ENCODE measurements around the gene UBE2I. TPM values are rescaled to one million over a fixed set of nuclear protein-coding genes. Genes with fewer than 3 reads are reported as not detected.

Gene UBE2I
- total RNA-seq, 1 experiment from 2014 or later = 71.3 TPM

GRCh38 chr16:1309888-1310831, 724 bp downstream of the UBE2I start:
- no peaks in the 10 kb centered on the region for H3K9me2 ChIP-seq (replicated peaks; ENCODE audit: low read length)
- CTCF ChIA-PET = no interaction called here
- no peaks in the 10 kb centered on the region for H3K9me3 ChIP-seq (ENCODE audit: low read length)
- ATAC-seq (peak; percentile 7; the same call in 1 of the 2 replicates), DNase-seq (no peak)
- no peak overlapping the region for H3K27ac ChIP-seq (ENCODE audit: low read length)
- no peak for TF ChIP-seq EZH2phosphoT487 (IDR thresholded peaks at IDR 0.05; ENCODE audit: borderline replicate concordance, low read length)
- no peak for TF ChIP-seq CTCF (conservative IDR thresholded peaks at IDR 0.05; ENCODE audit: low read depth, low read length)
- peaks cover 43% of the 10 kb centered on the region for H4K20me1 ChIP-seq (ENCODE audit: low read length)
- peak overlapping the region; percentile 100 for H3K4me2 ChIP-seq (ENCODE audit: low read length)
- H3K79me2 ChIP-seq (ENCODE audit: low read length) = peaks cover 53% of the 10 kb centered on the region
- intact Hi-C loops (cut with micrococcal nuclease) = no loop called here
- H2AFZ ChIP-seq (ENCODE audit: low read length) = no peak overlapping the region
- POLR2A ChIA-PET (ENCODE audit: unreplicated experiment) = interaction anchor here (0.6 kb wide), 1 partner anchor 474 kb away, joined by 4 read pairs; no protein-coding TSS in a partner anchor
- peak overlapping the region; percentile 85 for H3K4me3 ChIP-seq (ENCODE audit: low read length)
- H3K36me3 ChIP-seq (ENCODE audit: low read depth, low read length) = peaks cover 12% of the 10 kb centered on the region; the same call in 1 of the 2 replicates
- peak overlapping the region; percentile 92 for H3K9ac ChIP-seq (ENCODE audit: low read length)
- H3K27me3 ChIP-seq (ENCODE audit: low read length) = no peaks in the 10 kb centered on the region
- TSS peak; percentile 82 for BruUV-seq (replicated peaks)
- H3K4me1 ChIP-seq (ENCODE audit: insufficient read depth, low read length) = peaks cover 10% of the 10 kb centered on the region; the same call in 1 of the 2 replicates
- H3F3A ChIP-seq (ENCODE audit: low read length, unreplicated experiment) = no peaks in the 10 kb centered on the region

DNA sequence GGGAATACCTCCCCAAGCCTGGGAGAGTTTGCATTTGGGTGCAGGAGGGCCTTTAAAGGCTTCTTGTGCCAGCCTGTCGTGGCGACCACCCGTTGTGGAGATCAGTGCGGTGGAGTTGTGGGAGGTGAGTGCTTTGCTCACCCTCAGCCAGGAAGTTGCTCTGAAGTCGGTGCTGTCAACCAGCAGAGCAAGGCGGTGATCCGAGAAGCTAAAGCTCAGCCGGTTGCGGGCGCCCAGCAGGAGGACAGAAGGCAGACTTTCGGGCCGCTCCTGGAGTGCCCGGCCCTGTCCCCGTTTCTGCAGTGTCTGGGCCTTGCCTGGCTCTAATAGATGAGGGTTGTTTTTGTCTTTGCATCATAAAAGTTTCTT, 1.4 kb downstream of the UBE2I start:
- Histone ChIP-seq H4K20me1 (ENCODE audit: low read length) (peaks cover 43% of the 10 kb centered on the region), H3K9me2 (replicated peaks; ENCODE audit: low read length) (no peaks in the 10 kb centered on the region), H3K9ac (ENCODE audit: low read length) (peak overlapping the region; percentile 92), H3K4me3 (ENCODE audit: low read length) (peak overlapping the region; percentile 85), H2AFZ (ENCODE audit: low read length) (no peak overlapping the region), H3K27me3 (ENCODE audit: low read length) (no peaks in the 10 kb centered on the region), H3K79me2 (ENCODE audit: low read length) (peaks cover 58% of the 10 kb centered on the region), H3K4me2 (ENCODE audit: low read length) (peak overlapping the region; percentile 100), H3K27ac (ENCODE audit: low read length) (no peak overlapping the region), H3K36me3 (ENCODE audit: low read depth, low read length) (peaks cover 19% of the 10 kb centered on the region; the same call in 1 of the 2 replicates), H3K4me1 (ENCODE audit: insufficient read depth, low read length) (peaks cover 10% of the 10 kb centered on the region; the same call in 1 of the 2 replicates), H3F3A (ENCODE audit: low read length, unreplicated experiment) (no peaks in the 10 kb centered on the region), H3K9me3 (ENCODE audit: low read length) (no peaks in the 10 kb centered on the region)
- ChIA-PET CTCF (no interaction called here), POLR2A (ENCODE audit: unreplicated experiment) (no interaction called here)
- DNase-seq = no peak
- no peak for TF ChIP-seq EZH2 (IDR thresholded peaks at IDR 0.05; ENCODE audit: low read length, unreplicated experiment)
- no peak for ATAC-seq
- no TSS peak for BruUV-seq (replicated peaks)
- intact Hi-C loops (cut with micrococcal nuclease) = no loop called here

DNA sequence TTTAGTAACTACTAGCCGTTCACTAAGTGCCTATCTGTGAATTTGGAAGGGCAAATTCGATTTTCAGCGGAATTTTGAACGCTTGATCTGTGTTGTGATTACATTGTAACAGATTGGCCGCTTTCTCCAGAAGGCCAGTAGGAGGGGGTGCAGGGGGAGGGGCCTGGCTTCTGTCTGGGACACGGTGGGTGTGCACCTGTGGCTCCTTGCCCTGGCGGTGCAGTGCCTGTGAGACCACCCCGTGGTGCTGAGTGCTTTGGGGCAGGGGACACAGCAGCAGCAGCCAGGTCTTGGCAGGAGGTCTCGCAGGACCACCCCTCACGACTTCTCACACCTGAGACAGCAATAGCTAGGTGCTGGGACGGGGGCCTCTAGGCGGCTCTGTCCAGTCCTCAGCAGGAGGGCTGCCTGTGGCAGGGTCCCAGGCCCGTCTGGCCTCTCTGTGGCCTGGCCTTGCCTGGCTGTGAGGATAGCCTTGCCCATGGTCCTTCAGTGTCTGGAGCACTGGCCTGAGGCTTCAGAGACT, 1.8 kb downstream of the UBE2I start:
- intact Hi-C loops (cut with micrococcal nuclease) = no loop called here
- Histone ChIP-seq H3K27ac (ENCODE audit: low read length) (no peak overlapping the region), H3K9me2 (replicated peaks; ENCODE audit: low read length) (no peaks in the 10 kb centered on the region), H3K9ac (ENCODE audit: low read length) (peak overlapping the region; percentile 92), H2AFZ (ENCODE audit: low read length) (no peak overlapping the region), H3F3A (ENCODE audit: low read length, unreplicated experiment) (no peaks in the 10 kb centered on the region), H3K79me2 (ENCODE audit: low read length) (peaks cover 59% of the 10 kb centered on the region), H3K4me3 (ENCODE audit: low read length) (peak overlapping the region; percentile 85), H3K9me3 (ENCODE audit: low read length) (no peaks in the 10 kb centered on the region), H3K36me3 (ENCODE audit: low read depth, low read length) (peaks cover 23% of the 10 kb centered on the region), H3K4me1 (ENCODE audit: insufficient read depth, low read length) (peaks cover 10% of the 10 kb centered on the region; the same call in 1 of the 2 replicates), H3K27me3 (ENCODE audit: low read length) (no peaks in the 10 kb centered on the region), H4K20me1 (ENCODE audit: low read length) (peaks cover 43% of the 10 kb centered on the region), H3K4me2 (ENCODE audit: low read length) (peak overlapping the region; percentile 100)
- DNase-seq (no peak), ATAC-seq (no peak)
- POLR2A ChIA-PET (ENCODE audit: unreplicated experiment) = no interaction called here
- no TSS peak for BruUV-seq (replicated peaks)
- TF ChIP-seq CTCF (conservative IDR thresholded peaks at IDR 0.05; ENCODE audit: low read depth, low read length) (no peak), EZH2 (IDR thresholded peaks at IDR 0.05; ENCODE audit: low read length, unreplicated experiment) (no peak), EZH2phosphoT487 (IDR thresholded peaks at IDR 0.05; ENCODE audit: borderline replicate concordance, low read length) (no peak)
- CTCF ChIA-PET = no interaction called here

All from PC-3 (cell line).